Hypothalamus (tissue), 51 donors: Measurements from ENCODE around the gene SCNN1G.
"Not testable (repeated sequence)": the region's sequence is repeated elsewhere in the genome, so short reads cannot be mapped to it uniquely, and the experiment has no call there.

ENCODE experiments used
- DNase-seq, 51 donors: peaks; one replicate each; lab custom pipeline; 2025; lab: John Stamatoyannopoulos, UW

SCNN1G gene

GRCh38 chr16:23248261-23249194, 66.0 kb downstream of the SCNN1G start:
- DNase-seq, result peak in 1 of 51 donors; percentile 0

GRCh38 chr16:23249830-23250229, 67.3 kb downstream of the SCNN1G start:
- no peak for DNase-seq

GRCh38 chr16:23252310-23252709, 69.8 kb downstream of the SCNN1G start:
- DNase-seq, result no peak

GRCh38 chr16:23253650-23254049, 71.1 kb downstream of the SCNN1G start:
- not testable (repeated sequence) for DNase-seq

GRCh38 chr16:23254338-23254737, 71.8 kb downstream of the SCNN1G start:
- no peak for DNase-seq

GRCh38 chr16:23255000-23255399, 72.5 kb downstream of the SCNN1G start:
- no peak for DNase-seq

GRCh38 chr16:23256440-23256839, 73.9 kb downstream of the SCNN1G start:
- no peak for DNase-seq

GRCh38 chr16:23257682-23258081, 75.1 kb downstream of the SCNN1G start:
- DNase-seq, result no peak

GRCh38 chr16:23258919-23259237, 76.3 kb downstream of the SCNN1G start:
- DNase-seq, result no peak
